ENCODE data around the gene IVL.

Gene IVL, protein sequence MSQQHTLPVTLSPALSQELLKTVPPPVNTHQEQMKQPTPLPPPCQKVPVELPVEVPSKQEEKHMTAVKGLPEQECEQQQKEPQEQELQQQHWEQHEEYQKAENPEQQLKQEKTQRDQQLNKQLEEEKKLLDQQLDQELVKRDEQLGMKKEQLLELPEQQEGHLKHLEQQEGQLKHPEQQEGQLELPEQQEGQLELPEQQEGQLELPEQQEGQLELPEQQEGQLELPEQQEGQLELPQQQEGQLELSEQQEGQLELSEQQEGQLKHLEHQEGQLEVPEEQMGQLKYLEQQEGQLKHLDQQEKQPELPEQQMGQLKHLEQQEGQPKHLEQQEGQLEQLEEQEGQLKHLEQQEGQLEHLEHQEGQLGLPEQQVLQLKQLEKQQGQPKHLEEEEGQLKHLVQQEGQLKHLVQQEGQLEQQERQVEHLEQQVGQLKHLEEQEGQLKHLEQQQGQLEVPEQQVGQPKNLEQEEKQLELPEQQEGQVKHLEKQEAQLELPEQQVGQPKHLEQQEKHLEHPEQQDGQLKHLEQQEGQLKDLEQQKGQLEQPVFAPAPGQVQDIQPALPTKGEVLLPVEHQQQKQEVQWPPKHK

DNA sequence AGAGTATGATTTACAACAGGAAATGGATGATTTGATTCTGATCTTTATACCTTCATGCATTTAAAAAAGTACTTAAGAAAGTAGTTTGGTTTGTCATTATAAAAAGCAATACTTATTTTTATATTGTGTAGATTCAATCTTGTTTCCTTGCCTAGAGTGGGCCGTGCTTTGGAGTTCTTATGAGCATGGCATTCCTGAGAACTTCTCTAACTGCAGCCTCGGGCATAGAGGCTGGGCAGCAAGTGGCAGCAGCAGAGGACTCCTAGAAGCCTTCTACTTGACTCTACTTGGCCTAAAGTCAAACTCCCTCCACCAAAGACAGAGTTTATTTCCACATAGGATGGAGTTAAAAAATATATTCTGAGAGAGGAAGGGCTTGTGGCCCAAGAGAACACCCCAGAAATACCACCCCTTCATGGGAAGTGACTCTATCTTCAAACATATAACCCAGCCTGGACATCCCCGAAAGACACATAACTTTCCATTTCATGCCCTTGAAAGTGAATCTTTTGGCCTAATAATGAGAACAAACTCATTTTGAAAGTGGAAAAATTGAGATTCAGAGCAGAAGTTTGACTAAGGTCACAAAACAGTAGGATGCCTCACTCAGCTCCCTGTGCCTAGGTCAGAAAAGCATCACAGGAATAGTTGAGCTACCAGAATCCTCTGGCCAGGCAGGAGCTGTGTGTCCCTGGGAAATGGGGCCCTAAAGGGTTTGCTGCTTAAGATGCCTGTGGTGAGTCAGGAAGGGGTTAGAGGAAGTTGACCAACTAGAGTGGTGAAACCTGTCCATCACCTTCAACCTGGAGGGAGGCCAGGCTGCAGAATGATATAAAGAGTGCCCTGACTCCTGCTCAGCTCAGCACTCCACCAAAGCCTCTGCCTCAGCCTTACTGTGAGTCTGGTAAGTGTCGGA lies at the start of gene IVL:
IVL (plus strand) TSS at position 861 of the 916 bp plus-strand sequence. CDS start 1,252 bp downstream, outside the sequence.
- FAIRE-seq (no peak), DNase-seq (ENCODE audit: low spot score) (no peak)

DNA sequence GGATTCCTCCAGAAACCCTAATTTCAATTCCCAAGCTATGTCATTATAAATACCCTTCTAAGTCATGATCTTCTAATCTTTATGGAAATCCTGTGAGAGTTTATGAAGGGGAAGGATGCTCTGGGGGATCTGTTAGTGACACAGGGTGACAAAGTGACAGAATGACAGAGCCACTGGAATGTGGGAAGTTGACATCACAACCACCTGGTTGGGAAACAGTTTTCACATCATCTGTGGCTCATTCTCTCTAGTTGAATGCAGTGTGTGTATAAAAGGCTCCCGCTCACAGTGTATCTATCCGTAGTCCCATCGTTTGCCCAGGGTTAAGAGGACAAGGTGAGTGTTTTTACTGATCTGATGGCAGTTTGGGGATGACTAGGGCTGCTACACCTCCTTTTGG lies 48.6 kb upstream of the IVL start, which contains the start of gene LCE7A:
LCE7A (plus strand) TSS at position 301 of the 400 bp plus-strand sequence. CDS start 702 bp downstream, outside the sequence.
- FAIRE-seq (no peak), DNase-seq (ENCODE audit: low spot score) (no peak)

DNA sequence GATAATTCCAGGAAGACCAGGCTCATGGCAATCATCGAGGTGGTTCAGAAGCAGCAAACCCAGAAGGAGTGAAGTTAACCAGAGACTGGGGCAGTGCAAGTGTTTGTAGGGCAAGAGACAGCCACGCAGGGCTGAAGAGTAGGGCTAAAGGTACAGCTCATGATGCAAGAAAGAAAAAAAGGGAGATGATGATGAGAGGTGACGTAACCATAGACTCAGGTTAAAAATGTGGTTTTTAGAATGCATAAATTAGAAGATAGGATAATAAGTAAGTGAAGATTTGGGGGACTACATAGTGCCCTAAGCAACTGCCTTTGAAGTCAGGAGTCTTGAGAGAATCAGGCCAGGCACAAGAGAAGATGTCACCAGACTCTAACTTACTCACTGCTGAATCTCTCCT lies 48.2 kb upstream of the IVL start:
- FAIRE-seq (no peak), DNase-seq (ENCODE audit: low spot score) (no peak)

DNA sequence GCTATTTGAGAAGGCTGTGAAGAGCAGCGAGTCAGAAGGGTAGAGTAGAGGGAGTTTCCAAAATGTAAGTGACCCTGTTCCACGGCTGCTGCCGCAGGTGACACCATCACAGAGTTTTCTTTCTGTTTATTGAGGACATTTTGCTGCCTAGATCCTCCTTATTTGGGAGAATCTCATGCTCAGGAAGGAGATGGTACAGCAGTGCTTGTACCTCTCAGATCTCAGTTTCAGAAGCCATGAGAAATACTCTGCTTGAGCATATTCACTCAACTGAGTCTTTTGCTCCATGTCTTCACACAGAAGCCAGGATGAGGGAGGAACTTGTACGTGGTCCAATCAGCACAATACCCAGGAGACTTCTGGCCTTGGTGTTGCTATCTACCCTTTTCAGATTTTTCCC lies 47.0 kb upstream of the IVL start:
- FAIRE-seq = no peak
- no peak for DNase-seq (ENCODE audit: low spot score)

DNA sequence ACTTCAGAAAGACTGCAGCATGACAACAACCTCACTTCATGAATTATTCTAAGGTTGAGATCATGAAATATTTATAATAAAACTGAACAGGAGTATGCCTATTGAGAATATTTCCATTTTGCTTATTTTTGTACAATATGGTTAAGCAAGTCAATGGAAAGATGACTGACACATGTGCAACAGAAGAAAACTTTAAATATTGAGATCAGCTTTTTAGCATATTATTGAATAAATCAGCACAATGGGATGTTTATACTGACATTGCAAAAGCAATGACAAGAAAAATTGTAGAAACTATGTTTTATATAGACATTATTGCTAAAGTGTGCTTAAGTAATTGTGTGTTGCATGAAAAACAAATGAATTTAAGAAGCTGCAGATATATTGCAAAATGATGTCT lies 43.9 kb upstream of the IVL start:
- FAIRE-seq = no peak
- DNase-seq (ENCODE audit: low spot score) = no peak

DNA sequence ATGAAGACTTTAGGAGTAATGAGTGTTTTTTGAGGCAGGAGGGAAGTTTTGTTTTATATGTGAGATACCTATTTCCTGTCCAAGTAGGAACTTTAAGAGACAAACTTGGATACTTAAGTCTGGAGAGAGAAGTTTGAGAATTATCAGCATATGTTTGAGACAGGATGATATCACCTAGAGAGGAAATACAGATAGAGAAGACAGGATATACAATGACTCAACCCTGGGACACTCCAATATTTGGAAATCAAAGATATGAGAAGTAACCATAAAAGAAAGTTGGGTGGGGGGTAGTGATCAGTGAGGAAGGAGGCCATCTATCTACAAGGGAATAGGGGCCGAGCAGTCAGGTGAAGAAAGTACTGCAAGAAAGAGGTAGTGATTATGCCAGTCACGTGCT lies 42.0 kb upstream of the IVL start:
- no peak for FAIRE-seq
- no peak for DNase-seq (ENCODE audit: low spot score)

GRCh38 chr1:152869808-152870419 lies 38.4 kb upstream of the IVL start:
- peak; percentile 78 for FAIRE-seq
- DNase-seq (ENCODE audit: low spot score) = peak; percentile 80

- FAIRE-seq = no peak
- peak; percentile 71 for DNase-seq (ENCODE audit: low spot score)
Measured at GRCh38 chr1:152870831-152871730, 37.3 kb upstream of the IVL start.

DNA sequence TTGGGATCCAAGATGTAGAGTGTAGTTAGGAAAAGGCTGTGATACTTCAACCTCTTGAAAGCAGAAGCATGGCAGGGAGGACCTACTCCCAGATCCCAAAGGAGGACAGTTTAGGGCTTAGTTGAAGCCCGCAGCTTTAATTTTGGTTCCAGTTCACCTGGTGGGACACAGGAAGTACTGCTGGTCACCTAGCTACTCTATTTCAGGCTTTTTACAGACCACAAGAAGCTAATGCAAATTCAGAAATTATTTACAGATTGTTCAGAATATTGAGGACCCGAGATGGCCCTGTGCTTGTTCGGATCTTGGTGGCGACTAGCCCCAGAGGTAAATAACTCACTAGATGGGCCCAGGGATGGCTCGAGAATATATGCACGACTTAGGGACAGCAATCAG lies 36.6 kb upstream of the IVL start:
- DNase-seq (ENCODE audit: low spot score) = no peak

GRCh38 chr1:152873495-152873894 lies 34.9 kb upstream of the IVL start:
- DNase-seq (ENCODE audit: low spot score) (no peak), FAIRE-seq (no peak)

More for the DNA sequence above, 36.6 kb upstream of the IVL start:
- FAIRE-seq = no peak

DNA sequence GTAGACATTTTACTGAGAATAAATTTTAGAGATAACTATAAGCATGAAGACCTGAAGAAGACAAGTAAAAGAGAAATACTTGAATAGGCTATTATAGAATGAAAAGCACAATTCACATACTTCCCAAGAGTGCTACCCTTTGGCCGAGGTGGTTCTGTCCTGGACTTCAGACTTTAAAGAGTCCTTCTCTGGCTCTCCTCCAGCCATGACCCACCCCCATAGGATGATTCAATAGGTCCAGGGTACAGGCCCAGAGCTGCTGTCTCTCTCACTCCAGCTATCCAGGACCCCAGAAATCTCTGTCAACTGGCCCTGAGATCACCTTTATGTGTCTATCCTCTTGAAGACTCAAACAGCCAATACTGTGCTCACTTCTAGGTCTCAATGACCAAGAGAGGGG lies 31.5 kb upstream of the IVL start:
- FAIRE-seq (no peak), DNase-seq (ENCODE audit: low spot score) (no peak)

- no peak for DNase-seq (ENCODE audit: low spot score)
- FAIRE-seq = no peak
Measured at GRCh38 chr1:152878042-152878441, 30.3 kb upstream of the IVL start, which contains the start of gene SMCP. TSS of gene SMCP (plus strand) at chr1:152878322. CDS start at chr1:152884423, 6,101 bp downstream.

GRCh38 chr1:152879559-152880198 lies 28.7 kb upstream of the IVL start:
- FAIRE-seq (no peak), DNase-seq (ENCODE audit: low spot score) (no peak)

DNA sequence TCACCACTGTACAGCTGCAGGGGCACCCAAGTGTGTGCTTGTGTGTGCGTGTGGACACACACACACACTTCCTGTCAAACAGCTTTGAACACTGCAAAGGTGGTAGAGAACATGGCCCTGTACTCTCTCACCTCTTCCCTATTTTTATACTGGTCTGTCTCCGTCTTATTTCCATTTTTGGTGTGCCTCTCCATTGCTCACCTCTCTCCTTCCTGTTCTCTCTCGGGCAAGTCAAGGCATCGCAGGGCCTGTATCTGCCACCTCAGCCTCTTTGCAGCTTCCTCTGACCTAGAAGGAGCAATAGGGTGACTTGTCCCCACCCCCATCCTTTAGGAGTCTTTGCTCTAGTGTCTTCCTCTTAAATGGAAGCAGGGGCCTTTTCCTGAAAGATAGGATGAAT lies 28.0 kb upstream of the IVL start:
- no peak for DNase-seq (ENCODE audit: low spot score)
- no peak for FAIRE-seq

DNA sequence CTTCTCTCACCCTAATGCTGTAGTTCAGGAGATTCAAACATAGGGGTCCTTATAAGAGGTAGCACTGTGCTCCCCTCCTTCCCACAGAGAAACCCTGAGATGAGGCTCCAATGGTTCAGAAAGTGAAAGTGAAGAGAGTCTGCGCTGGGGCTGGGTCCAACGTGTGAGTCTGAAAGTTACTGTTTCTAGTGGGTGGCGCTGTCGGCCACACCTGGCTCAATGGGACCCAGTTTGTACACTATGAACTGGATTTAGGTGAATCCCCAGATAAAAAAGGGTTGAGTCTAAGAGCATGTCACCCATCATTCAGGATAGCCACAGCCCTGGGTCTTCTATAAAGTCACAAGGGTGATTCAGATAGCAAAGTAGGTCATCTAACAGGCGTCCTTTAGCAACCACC lies 27.4 kb upstream of the IVL start:
- FAIRE-seq (no peak), DNase-seq (ENCODE audit: low spot score) (no peak)

DNA sequence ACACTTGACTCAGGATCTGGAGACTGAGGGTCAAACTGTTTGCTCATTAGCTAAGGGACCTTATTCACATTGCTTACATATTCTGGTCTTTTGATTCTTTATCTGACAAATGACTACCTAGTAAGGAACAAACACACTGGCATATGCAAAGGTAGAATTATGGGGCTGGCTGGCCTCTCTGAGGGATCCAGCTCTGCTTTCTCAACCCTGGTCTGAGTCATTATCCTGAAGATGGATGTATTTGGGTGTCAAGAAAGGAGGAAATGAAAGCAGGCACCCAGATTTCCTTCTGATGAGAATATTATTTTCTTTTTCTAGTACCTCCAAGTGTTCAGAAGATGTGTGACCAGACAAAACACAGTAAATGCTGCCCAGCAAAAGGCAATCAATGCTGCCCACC lies 24.3 kb upstream of the IVL start:
- FAIRE-seq (no peak), DNase-seq (ENCODE audit: low spot score) (no peak)

GRCh38 chr1:152884506-152884905 lies 23.8 kb upstream of the IVL start:
- no peak for FAIRE-seq
- DNase-seq (ENCODE audit: low spot score) = no peak

DNA sequence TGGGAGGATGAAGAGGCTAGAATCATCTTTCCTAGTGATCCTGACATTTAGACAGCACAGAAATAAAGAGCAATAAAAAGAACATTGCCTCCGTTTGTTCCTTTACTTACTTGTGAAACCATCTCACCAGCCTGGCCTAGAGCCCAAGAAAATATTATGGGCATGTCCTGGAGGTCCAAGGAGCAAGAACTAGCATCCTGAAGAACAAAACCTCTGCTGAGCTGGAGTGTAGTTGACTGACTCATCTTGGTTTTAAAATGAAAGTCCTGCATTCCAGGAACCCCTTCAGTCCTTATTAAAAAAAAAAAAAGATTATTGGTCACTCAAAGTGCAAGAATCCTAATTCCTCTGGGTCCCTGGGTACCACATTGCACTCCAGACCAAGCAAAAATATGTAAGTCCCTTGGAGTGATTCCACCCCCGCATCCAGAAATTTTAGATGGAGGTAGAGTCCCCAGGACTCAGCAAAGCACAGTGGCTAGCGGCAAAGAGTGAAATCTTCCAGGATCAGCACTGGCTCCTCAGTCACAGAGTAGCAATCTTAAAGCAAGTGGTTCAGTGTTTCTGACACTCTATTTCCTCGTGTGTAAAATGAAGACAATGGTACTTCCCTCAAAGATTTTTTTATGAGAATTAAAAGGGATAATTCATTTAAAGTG lies 23.3 kb upstream of the IVL start:
- FAIRE-seq (no peak), DNase-seq (ENCODE audit: low spot score) (peak; percentile 46)

GRCh38 chr1:152886085-152886484 lies 22.3 kb upstream of the IVL start:
- DNase-seq (ENCODE audit: low spot score) = no peak
- no peak for FAIRE-seq

Data from urothelium cell line (cell line).